Stomach (tissue), 4 donors: ENCODE data around the gene ATG10.

ENCODE experiments used
- CTCF ChIP-seq, 7 experiments: fragments of 450-650 bp in 4 of 7; fragments of 200-600 bp in 3 of 7; sonication (generic) in 3 of 7; IDR thresholded peaks; one replicate each; pipeline ENCODE4 v1.5.1; 2016 to 2019; ENCODE audit warnings: antibody characterized with exemption in 7 of 7, control low read depth in 2 of 7, mild to moderate bottlenecking in 1 of 7
- POLR2A ChIP-seq, 4 donors: fragments of 450-650 bp; IDR thresholded peaks; one replicate each; pipeline ENCODE4 v1.6.1; 2016; ENCODE audit warnings: antibody characterized with exemption in 4 of 4, control low read depth in 2 of 4, mild to moderate bottlenecking in 1 of 4, moderate library complexity in 1 of 4
- POLR2AphosphoS5 ChIP-seq, 3 donors: sonication (generic); formaldehyde crosslinking; IDR thresholded peaks; one replicate each; pipeline ENCODE4 v1.6.1; 2016; ENCODE audit warnings: antibody characterized with exemption in 3 of 3

- TF ChIP-seq CTCF (IDR thresholded peaks at IDR 0.05) = no peak
- TF ChIP-seq POLR2A (IDR thresholded peaks at IDR 0.05) = no peak
- TF ChIP-seq POLR2AphosphoS5 (IDR thresholded peaks at IDR 0.05) = no peak
Measured at GRCh38 chr5:81949462-81949861, 22.4 kb upstream of the ATG10 start.
